Right renal cortex interstitium (tissue), 3 donors: ENCODE results near the gene IGF2BP3. TPM values are rescaled to one million over a fixed set of nuclear protein-coding genes. Genes with fewer than 3 reads are reported as not detected.

ENCODE experiments used
- DNase-seq, 3 donors: peaks; one replicate each; pipeline ENCODE4 v3.0.0-alpha.2; 2013; ENCODE audit warnings: low read depth in 3 of 3, low spot score in 2 of 3
- polyA plus RNA-seq, 3 donors: library from polyadenylated mRNA; unstranded; fragments of 120-200 nt; gene quantifications; one replicate each; pipeline ENCODE4 v1.2.1, GENCODE V29; 2013; ENCODE audit not compliant: insufficient read length in 3 of 3

The IGF2BP3 gene
- polyA plus RNA-seq, 3 donors, result 57.9 to 64.6 (median 64.2) TPM

GRCh38 chr7:23308754-23309153, 161.5 kb downstream of the IGF2BP3 start:
- DNase-seq, result no peak

DNA sequence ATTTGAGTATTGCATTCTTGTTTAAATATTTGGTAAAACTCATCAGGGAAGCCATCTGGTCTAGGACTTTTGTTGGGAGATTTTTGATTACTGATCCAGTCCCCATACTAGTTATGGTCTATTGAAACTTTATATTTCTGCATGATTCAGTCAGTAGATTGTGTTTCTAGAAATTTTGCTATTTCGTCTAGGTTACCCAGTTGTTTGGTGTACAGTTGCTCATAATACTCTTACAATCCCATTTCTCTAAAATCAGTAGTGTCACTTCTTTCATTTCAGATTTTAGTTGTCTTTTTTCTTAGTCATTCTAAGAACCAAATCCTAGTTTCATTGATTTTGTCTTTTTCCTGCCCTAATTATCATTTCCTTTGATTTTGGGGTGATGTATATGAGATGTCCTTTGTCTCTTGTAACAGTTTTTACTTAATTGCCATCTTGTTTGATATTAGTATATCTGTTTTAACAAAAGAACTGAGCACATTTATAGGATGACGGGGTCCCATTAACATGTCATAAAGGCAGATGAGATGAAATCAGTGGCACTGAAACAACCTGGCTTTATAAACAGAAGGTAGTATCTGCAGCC, 163.3 kb downstream of the IGF2BP3 start:
- DNase-seq, result no peak

- no peak for DNase-seq
Measured at GRCh38 chr7:23299770-23300300, 170.5 kb downstream of the IGF2BP3 start.

DNA sequence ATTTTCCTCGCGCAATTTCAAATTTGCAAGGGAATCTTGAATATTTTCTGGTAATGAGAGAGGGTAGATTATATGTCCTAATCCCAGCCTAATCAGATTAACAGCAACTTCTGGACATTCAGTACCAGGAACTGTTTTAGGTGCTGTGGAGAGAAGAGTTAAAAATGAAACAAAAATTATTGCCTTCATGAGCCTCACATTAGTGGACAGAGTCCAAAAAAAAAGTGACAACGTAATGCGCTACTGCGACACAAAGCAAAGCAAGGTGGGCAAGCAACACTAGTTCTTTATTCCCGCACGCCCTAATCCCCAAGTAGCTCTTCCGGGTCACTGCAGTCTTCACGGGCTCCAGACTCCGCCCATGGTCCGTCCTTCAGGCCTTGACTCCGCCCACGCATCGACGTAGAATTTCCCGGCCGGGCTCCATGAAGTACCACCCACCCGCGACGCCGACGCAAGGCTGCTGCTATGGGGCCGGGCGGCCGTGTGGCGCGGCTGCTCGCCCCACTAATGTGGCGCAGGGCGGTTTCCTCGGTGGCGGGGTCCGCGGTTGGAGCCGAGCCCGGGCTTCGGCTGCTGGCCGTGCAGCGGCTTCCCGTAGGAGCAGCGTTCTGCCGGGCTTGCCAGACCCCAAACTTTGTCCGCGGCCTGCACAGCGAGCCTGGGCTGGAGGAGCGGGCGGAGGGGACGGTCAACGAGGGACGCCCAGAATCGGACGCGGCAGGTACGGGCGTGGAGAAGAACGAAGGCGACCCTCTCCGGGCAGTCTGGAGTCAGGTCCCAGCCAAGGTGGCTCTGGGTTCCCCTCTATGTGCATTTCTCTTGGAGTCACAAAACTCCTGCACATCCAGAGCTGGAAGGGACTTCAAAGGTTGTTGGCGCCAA, 171.2 kb downstream of the IGF2BP3 start, which contains the start of gene MALSU1:
Gene MALSU1 (plus strand): TSS at position 455 of the 885 bp plus-strand sequence. CDS start 14 bp downstream, at position 469.
- DNase-seq, result peak; percentile 91 to 98 (median 95)

DNA sequence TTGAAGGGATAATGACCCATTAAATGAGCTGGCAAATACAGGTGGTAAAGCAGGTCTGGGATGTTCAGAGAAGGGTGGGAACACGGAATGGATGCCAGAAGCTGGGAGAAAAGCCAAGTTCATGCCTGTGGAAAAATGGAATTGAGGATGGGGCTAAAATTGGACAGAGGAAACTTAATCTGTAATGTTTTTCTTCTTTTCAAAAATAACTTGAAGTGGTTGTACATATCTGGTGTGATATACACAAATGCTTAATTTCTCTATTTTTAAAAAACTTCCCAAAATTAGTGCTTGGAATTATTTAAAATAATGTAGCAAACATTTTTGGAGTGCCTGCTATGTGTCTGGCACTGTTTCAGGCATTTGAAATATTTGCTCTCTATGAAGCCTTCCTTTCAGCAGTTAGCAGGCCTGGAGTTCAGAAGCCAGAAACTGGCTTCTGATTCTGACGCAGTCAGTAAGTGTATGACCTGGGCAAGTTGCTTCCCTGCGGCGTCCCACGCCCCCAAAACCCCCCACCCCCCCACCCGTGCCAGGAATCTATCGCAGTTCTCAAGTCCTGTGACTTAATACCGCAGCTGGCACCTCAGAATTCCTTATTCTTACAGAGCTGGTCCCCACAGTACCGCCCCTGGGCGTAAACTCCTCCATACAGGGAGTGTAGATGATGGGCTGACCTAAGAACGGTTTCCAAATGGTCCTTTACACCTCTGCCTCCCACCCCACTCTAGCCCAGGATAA, 172.0 kb downstream of the IGF2BP3 start:
- DNase-seq, result no peak

- DNase-seq, result no peak
Measured at GRCh38 chr7:23295401-23295697, 174.9 kb downstream of the IGF2BP3 start.

- DNase-seq, result no peak
Measured at GRCh38 chr7:23294549-23295400, 175.5 kb downstream of the IGF2BP3 start.

GRCh38 chr7:23293500-23294073, 176.7 kb downstream of the IGF2BP3 start:
- no peak for DNase-seq

- DNase-seq, result no peak
Measured at GRCh38 chr7:23292623-23293022, 177.7 kb downstream of the IGF2BP3 start.

DNA sequence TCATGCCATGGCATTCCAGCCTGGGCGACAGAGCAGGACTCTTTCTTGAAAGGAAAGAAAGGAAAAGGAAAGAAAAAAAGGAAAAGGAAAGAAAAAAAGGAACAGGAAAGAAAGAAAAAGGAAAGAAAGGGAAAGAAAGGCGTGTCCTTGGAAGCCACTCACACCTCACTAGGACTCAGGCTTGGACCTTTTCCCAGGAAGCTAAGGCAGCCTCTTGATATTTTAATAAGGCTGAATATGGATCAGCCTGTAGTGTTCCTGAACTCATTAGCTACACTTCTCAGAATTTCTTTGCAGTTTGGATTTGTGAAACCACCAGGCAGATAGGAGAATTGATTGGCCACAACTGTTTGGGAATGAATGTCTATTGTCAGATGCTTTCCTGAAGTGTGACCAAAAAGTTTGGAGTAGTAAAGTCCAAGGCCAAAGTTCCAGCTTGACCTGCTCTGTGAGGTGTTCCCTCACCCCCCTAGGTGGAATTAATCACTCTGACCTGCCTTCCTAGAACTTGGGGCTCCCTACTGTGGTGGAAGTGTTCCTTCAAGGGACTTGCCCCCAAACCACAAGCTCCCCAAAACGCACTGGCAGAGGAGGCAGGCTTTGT, 178.2 kb downstream of the IGF2BP3 start:
- no peak for DNase-seq

GRCh38 chr7:23290993-23291392, 179.3 kb downstream of the IGF2BP3 start:
- DNase-seq, result no peak

DNA sequence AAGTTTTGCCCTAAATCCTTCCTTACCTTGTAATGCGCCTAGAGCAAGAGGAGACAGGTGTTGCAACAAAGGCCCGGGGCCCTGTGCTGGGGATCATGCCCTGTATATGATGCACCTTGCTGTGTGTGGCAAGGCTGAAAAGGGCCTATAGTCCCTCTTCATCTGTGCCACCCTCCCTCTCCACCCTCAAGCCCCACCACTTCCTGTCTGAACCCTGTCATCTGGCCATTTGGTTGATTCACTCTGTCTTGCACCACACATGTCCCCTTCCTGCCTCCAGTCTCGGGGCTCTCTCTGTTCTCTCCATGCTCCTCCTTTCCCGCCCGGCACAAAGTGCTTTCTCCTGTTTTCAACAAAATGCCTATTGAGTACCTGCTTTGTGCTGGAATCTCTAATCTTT, 182.7 kb downstream of the IGF2BP3 start:
- no peak for DNase-seq

DNA sequence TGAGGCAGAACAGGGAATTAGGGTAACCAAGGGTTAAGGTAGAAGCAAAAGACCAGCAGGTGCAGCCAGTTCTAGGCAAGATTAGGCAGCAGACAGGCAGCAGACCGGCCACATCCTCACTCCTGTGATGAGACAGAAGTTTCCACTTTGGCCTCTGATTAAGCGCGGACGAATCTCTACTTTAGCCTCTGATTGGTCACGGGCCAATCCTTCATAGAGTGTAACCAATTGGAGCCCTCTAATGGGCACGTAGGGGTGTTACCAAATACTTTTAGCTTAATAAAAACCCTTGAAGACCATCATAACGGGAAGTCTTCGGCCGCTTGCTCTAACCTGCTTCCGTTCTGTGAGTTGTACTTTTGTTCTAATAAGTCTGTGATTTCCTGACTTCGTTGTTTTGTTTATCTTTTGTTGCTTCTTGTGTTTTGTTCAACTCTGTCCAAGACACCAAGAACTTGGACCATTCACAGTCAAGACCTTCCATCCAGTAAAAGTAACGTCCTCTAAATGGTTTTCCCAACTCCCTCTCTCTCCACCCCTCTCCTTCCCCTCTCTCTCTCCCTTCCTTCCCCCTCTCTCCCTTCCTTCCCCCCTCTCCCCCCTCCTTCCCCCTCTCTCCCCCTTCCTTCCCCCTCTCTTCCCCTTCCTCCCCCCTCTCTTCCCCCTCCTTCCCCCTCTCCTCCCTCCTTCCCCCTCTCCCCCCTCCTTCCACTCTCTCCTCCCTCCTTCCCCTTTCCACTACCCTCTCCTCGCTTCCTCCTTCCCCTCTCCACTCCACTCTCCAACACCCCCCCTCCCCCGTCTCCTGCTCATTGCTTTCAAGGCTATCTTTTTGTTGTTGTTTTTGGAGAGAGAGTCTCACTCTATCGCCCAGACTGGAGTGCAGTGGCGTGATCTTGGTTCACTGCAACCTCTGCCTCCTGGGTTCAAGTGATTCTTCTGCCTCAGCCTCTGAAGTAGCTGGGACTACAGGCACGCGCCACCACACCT, 184.3 kb downstream of the IGF2BP3 start:
- DNase-seq, result no peak

- DNase-seq, result no peak
Measured at GRCh38 chr7:23284871-23285270, 185.4 kb downstream of the IGF2BP3 start.

GRCh38 chr7:23283086-23283485, 187.2 kb downstream of the IGF2BP3 start:
- DNase-seq, result no peak

DNA sequence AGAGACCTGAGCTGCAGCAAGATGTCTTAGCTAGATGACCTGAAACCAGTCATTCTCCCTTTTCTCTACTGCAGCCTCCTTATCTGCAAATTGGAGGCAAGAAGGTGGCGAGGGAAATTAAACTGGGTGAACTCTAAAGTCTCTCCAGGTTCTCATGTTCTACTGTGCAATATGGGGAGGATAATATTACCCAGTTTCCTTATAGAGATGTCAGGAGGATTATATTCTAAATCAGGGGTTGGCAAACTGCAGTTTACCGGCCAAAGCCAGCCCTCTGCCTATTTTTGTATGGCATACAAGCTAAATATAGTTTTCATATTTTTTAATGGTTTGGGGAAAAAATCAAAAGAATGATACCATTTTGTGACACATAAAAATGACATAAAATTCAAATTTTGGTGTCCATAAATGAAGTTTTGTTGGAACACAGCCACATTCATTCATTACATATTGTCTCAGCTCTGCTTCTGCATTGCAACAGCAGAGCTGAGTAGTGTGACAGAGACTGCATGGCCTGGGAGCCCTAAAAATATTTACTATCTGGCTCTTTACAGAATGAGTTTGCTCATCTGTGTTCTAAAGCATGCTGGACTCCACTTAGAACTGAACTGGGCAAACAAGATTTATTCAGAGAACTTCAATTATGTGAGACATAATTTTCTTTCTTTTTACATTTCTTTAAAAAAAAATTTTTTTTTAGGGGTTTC, 190.3 kb downstream of the IGF2BP3 start:
- DNase-seq, result no peak

- DNase-seq, result peak in 2 of 3 donors; percentile 36 to 62
Measured at GRCh38 chr7:23277359-23277989, 192.8 kb downstream of the IGF2BP3 start.
